NCI-H345 (cell line): Measurements from ENCODE around the gene CFAP46.
"Not testable (repeated sequence)": the region's sequence is repeated elsewhere in the genome, so short reads cannot be mapped to it uniquely, and the experiment has no call there.

ENCODE experiments used
- DNase-seq: peaks from one replicate; lab custom pipeline; 2025; lab: John Stamatoyannopoulos, UW

Gene CFAP46

GRCh38 chr10:132926777-132927650 is 15.4 kb downstream of the CFAP46 start:
- no peak for DNase-seq

- no peak for DNase-seq
These were observed 16.3 kb downstream of the CFAP46 start for GRCh38 chr10:132926070-132926469.

DNA sequence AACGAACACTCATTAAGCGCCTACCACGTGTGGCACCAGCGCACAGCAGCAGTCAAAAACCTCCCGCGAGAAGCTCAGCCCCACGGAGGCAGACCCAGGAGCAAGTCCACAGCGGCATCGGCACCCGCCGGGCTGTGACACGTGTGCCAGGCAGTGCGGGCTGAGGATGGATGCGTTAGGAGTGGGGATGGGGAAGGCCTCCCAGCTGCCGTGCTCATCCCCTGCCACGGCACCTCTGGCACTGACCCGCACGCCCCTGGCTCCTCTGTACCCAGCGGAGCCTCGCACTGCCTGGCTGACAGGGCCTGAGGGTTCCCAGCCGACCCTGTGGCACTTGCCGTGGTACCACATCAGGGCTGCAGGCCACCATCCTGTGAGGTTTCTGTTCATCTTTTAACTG is 16.8 kb downstream of the CFAP46 start:
- DNase-seq: no peak

- no peak for DNase-seq
These were observed 17.3 kb downstream of the CFAP46 start for GRCh38 chr10:132925071-132925561.

- DNase-seq: no peak
These were observed 18.1 kb downstream of the CFAP46 start for GRCh38 chr10:132924046-132924952.

DNA sequence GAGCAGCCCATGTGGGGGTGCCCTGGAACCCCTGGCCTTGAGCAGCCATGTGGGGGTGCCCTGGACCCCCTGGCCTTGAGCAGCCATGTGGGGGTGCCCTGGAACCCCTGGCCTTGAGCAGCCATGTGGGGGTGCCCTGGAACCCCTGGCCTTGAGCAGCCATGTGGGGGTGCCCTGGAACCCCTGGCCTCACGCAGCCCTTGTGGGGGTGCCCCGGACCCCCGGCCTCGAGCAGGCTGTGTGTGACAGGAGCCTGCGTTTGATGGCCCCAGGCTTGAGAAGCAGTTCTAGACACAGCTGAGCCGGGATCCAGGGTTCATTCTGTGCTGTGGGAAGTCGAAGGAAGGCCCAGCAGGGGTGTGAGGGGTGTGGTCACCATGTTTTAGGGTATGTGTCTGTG is 19.0 kb downstream of the CFAP46 start:
- DNase-seq: not testable (repeated sequence)

DNA sequence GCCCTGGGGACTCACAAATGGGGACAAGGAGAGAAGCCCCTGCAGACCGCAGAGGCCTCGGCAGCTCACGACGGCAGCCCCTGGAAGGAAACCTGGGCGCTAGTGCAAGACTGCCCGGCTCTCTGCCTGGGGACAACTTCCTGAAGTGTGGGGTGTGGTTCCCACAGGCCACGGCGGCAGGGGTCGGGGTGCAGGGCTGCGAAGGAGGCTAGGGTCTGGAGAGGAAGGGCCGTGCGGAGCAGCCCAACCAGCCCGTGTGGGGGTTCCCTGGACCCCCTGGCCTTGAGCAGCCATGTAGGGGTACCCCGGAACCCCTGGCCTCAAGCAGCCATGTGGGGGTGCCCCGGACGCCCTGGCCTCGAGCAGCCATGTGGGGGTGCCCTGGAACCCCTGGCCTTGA is 19.5 kb downstream of the CFAP46 start:
- no peak for DNase-seq

- DNase-seq: peak; percentile 9
These were observed 20.3 kb downstream of the CFAP46 start for GRCh38 chr10:132921818-132922807.

GRCh38 chr10:132921086-132921485 is 21.3 kb downstream of the CFAP46 start:
- no peak for DNase-seq

DNA sequence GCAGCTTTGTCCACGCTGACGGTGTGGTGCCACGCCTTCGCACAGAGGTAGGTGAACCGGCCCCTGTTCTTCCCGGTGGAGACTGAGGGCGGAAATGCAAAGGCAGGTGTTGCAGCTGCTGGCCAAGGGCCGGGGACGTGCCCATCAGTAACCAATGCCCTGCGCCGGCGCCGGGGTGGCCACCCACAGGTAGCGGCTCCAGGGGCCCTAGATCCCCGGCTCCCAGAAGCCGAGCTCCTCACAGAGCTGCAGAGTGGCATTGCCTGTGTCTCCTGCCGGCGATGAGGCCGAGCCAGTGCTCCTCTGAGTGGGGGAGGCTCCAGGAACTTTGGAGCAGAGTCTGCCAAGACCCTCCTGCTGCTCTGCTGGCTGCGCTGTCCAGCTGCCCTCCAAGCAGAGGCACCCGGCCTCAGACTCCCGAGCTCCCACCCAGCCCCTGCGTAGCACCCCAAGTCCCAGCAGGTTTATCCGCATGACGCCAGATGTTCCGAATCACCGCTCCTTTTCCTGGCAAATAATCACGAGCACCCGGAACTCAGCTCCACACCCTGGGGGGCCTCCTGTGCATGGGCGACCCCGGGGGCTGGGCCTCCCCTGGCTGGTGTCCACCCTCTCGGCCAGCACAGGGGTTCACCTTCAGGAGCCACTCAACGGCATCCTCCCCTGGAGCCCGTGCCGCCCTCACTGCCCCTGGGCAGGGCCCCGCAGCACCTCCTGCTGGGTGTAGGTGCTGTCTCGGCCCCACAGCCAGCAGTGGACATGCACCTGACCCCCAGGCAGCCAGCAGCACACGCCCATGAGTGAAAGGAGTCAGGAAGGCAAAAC is 22.1 kb downstream of the CFAP46 start:
- DNase-seq: no peak

- DNase-seq: no peak
These were observed 22.8 kb downstream of the CFAP46 start for GRCh38 chr10:132919374-132920100.

GRCh38 chr10:132918617-132919373 is 23.6 kb downstream of the CFAP46 start:
- DNase-seq: peak; percentile 34

GRCh38 chr10:132918264-132918616 is 24.1 kb downstream of the CFAP46 start:
- no peak for DNase-seq

GRCh38 chr10:132916956-132917666 is 25.3 kb downstream of the CFAP46 start:
- no peak for DNase-seq

DNA sequence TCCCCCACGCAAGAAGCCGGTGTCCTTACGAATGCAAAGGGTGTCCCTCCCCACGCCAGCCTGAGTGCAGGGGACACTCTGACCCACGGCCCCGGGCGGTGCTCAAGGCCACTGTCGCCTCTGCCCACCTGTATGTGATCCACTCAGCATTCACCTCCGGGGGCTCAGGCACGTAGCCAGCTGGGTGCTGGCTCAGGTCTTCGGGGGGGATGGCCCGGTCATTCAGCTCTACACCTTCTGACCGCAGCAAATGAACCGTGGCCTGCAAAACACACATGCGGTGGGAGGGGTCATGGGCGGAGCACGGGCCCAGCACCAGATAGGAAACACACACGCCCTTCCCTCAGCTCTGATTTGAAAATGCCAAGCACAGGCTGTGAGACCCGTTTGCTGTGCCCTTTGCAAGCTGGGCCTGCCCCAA is 25.9 kb downstream of the CFAP46 start:
- no peak for DNase-seq

GRCh38 chr10:132915411-132915810 is 27.0 kb downstream of the CFAP46 start:
- DNase-seq: peak; percentile 63

DNA sequence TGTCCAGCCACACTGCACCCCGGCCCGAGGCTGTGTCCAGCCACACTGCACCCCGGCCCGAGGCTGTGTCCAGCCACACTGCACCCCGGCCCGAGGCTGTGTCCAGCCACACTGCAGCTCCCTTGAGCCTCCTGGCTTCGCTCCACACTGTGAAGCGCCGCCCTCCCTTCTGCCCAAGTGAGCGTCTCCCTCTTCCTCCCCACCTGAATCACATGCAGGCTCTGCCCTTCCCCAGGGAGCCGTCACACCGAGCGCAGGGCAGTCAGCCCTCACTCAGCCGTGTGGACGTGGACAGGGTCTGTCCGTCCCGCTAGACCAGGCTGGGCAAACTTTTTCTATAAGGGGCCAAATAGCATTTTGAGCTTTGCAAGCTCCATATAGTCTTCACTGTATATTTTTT is 27.6 kb downstream of the CFAP46 start:
- no peak for DNase-seq

- no peak for DNase-seq
These were observed 28.7 kb downstream of the CFAP46 start for GRCh38 chr10:132913559-132914115.
